GM06990 (cell line): ENCODE measurements around the gene OTP.

Source experiments
- DNase-seq: peaks from one replicate; pipeline ENCODE4 v3.0.0-alpha.2; 2011; ENCODE audit not compliant: insufficient read length; ENCODE audit errors: extremely low read depth
- H3K27me3 ChIP-seq: replicated peaks from 2 replicates; pipeline ENCODE4 v1.6.0; 2011; ENCODE audit warnings: low read length; ENCODE audit not compliant: control insufficient read depth, insufficient read depth
- H3K36me3 ChIP-seq: 2 replicates; pipeline ENCODE4 v1.5.1; 2011; ENCODE audit warnings: low read length; ENCODE audit not compliant: control insufficient read depth, insufficient read depth
- H3K4me3 ChIP-seq: replicated peaks from 2 replicates; pipeline ENCODE4 v1.5.1; 2011; ENCODE audit warnings: low read depth, mild to moderate bottlenecking, control low read depth, low read length
- CTCF ChIP-seq: IDR thresholded peaks from 2 replicates; pipeline ENCODE4 v1.5.1; 2011; ENCODE audit warnings: low read length, control low read depth, mild to moderate bottlenecking, inconsistent platforms; ENCODE audit not compliant: insufficient read depth, poor library complexity, severe bottlenecking

Gene OTP

GRCh38 chr5:77636641-77637169 lies 1.8 kb downstream of the OTP start:
- Histone ChIP-seq H3K36me3 (no peaks in the 10 kb centered on the region), H3K27me3 (no peaks in the 10 kb centered on the region; the same call in none of the 2 replicates), H3K4me3 (no peak overlapping the region)
- TF ChIP-seq CTCF: no peak
- no peak for DNase-seq

- DNase-seq: no peak
- H3K4me3 ChIP-seq: no peak overlapping the region
- no peak for TF ChIP-seq CTCF
- H3K27me3 ChIP-seq: no peaks in the 10 kb centered on the region; the same call in none of the 2 replicates
- H3K36me3 ChIP-seq: no peaks in the 10 kb centered on the region
These were observed 2.4 kb downstream of the OTP start for GRCh38 chr5:77635917-77636640.

GRCh38 chr5:77635067-77635916 lies 3.2 kb downstream of the OTP start:
- no peak for TF ChIP-seq CTCF
- Histone ChIP-seq H3K36me3 (no peaks in the 10 kb centered on the region), H3K27me3 (no peaks in the 10 kb centered on the region; the same call in none of the 2 replicates), H3K4me3 (no peak overlapping the region)
- no peak for DNase-seq

DNA sequence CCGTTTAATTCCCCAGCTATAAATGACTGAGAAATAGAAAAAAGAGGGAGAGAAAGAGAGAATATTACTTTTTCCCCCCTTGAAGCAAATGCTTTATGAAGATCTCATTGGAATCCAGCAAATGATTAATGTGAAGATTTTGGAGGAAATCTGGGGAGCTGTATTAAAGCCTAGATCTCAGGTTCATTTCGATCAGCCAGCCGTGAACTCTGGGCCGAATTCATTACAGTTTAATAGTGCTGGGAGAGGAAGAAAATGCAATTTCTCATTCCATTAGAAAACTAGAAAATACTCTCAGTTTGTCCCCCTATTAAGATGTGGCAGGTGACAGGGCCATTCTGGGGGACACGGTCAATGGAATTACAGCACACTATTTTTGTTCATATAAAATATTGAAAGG lies 4.8 kb downstream of the OTP start:
- DNase-seq: no peak
- Histone ChIP-seq H3K4me3 (no peak overlapping the region), H3K36me3 (no peaks in the 10 kb centered on the region), H3K27me3 (no peaks in the 10 kb centered on the region; the same call in 1 of the 2 replicates)
- no peak for TF ChIP-seq CTCF

DNA sequence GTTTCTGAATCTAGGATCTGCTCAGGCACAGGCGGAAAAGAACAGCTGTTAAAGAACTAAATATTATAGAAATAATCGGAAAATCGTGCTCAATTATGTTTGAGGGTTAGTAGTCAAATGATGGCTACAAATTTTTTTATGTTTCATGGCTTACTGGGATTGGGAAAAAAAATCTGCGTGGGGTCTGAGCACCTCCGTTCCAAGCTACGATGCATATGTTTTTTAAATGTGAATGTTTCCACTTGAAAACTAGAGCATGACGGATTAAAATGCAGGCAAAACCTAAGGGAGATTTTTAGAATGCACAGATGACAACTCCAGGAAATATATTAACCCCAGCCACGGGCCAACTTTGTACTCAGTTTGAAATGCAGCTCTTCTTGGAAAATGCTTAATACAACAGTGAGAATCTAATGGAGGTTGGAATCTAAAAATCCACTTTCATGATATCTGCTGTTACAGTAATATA lies 5.3 kb downstream of the OTP start:
- Histone ChIP-seq H3K27me3 (no peaks in the 10 kb centered on the region; the same call in 1 of the 2 replicates), H3K4me3 (no peak overlapping the region), H3K36me3 (no peaks in the 10 kb centered on the region)
- no peak for TF ChIP-seq CTCF
- no peak for DNase-seq
